ENCODE data around the gene PES1.
"Not testable (repeated sequence)": the region's sequence is repeated elsewhere in the genome, so short reads cannot be mapped to it uniquely, and the experiment has no call there.

PES1 gene

DNA sequence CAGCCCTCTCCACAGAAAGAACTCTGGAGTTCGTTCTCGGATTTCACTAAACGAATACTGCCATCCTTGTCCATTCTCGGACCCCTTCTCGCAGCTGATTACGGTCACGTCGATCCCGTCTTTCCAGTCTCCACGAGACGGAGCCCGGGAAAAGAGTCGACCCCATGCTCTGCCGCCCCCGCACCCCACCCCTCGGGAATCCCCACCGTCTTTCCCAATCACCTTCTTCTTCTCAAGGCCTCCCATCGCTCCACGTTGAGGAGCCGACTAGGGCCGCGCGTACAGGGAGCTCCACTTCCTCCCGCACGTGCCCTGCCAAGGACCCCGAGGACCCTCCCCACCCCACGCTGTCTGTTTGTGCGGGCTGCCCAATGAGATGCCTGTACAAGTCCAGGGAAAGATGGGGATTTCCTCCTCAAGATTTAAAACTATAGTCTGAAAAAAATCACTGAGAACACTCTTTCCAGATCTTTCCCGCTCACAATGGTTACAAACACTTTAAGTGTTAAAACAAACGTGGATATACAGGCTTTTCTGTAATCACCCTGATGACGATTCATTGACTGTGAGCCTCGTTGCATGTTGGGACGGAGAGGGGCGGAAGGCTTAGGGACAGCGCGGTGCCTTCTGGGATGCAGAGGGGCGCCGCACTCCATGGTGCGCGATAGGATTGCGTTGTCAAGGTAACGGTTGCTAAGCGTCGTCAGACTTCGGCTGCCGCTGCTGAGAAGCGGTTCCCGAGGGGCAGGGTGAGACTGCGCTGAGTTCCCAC is at the start of gene PES1:
Gene PES1 (minus strand): TSS at position 323 of the 772 bp plus-strand sequence. CDS start 77 bp downstream, at position 246.
- DNase-seq = peak; percentile 98

DNA sequence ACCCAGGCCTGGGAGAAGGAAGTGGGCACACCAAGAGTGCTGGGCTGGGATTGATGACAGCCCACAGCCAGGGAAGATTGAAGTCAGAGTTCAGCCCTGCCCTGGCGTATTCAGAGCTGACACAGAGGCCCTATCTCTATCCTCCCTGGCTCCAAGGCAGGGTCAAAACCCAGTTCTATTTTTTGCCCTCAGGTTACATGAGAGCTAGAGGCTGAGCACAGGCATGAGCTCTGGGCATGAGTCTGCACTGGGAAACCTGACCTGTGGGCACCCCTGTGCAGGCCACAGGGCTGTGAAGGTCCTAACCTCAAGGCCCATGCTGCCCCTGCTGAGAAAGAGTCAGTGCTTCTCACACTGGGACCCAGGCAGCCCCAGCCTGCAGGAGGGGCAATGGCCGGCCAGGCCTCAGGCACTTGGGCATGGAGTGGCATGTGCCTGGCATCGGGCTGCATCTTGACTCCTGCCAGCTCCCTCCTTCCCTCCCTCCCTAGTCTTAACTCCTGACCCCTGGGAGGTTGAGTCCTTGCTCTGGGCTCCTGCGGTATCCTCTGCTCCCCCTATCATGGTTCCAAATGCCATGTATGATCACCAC is 49.2 kb upstream of the PES1 start:
- no peak for DNase-seq

DNA sequence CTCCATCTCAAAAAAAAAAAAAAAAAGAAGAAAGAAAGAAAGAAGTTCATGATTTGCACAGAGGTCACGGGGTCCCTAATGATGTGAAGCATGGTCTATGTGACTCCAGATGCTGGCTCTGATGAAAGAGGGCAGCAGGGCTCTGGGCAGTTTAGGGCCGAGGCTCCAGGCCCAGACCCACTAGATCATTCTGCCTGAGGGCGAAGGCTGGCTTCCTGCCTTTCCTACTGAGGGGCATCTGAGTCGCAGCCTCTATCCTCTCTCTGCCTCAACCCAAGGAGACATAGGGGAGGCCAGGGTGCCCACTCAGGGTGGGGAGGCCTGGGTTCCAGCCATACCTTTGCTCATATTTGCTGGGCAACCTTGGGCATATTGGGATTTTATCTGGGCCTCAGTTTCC is 48.7 kb upstream of the PES1 start:
- no peak for DNase-seq

DNA sequence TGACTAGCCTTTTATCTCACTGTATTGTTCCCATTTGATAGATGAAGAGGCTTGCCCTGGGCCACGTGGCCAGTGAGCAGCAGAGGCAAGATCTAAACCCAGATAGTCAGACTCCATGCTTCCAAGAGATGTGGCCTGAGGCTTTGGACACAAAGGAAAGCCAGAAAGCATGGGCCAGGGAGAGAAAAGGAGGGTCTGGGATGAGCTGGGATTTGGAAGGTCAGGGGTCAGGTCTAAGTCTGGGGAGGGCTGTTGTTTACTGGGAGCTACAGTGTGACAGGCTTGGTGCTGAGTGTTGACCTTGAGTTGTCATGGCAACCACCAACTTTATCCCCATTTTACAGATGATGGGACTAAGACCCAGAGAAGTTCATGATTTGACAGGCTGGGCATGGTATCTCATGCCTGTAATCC is 46.0 kb upstream of the PES1 start:
- DNase-seq = no peak

DNA sequence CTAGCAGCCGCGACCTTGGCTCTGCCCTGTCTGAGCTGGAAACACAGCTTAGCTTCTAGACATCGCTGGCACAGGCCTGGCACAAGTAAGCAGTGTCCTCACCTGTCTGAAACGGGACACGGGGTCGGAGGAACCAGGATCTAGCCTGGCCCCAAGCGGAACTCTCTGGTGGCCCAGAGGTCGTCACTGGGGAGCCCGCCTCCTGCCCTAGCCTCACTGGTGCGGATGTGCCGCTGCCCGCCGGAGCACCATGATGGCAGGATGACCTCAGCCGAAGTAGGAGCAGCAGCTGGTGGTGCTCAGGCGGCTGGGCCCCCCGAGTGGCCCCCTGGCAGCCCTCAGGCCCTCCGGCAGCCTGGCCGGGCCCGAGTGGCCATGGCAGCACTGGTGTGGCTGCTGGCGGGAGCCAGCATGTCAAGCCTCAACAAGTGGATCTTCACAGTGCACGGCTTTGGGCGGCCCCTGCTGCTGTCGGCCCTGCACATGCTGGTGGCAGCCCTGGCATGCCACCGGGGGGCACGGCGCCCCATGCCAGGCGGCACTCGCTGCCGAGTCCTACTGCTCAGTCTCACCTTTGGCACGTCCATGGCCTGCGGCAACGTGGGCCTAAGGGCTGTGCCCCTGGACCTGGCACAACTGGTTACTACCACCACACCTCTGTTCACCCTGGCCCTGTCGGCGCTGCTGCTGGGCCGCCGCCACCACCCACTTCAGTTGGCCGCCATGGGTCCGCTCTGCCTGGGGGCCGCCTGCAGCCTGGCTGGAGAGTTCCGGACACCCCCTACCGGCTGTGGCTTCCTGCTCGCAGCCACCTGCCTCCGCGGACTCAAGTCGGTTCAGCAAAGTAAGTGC is 44.7 kb upstream of the PES1 start:
- DNase-seq = peak; percentile 37

DNA sequence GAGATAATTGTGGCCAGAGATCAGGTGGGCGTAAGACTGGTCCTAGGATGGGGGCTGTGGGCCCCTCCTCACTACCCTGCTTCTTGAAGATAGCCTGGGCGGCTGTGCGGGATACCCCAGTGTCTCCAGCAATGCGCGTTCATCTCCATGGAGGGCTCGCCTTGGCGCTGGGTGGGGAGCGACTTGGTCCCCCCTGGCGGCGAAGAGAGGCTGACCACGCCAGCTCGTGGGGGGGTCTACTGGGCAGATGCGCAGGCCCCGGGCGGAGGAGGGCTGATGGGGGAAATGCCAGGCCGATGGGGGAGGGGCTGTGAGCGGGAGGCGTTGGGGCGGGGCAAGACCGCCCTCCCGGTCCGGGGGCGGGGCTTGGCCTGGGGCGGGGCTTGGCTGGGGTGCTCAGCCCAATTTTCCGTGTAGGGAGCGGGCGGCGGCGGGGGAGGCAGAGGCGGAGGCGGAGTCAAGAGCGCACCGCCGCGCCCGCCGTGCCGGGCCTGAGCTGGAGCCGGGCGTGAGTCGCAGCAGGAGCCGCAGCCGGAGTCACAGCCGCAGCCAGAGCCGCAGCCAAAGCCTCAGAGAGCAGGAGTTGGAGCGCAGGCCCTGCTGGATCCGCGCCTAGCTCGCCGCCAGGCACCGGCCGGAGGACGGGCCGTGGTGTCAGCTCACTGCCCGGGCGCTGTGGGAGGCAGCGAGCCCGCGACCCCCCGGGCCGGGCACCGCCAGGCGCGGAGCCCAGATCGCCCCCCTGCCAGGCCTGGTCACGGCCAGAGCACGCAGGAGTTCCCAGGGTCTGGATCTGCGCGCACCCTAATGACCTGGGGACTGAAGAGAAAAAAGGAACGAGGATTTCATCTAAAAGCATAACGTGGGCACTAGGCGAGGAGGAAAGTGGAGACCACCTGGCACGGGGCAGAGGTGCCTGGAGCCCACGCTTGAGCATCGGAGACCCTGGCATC is 43.8 kb upstream of the PES1 start, which contains the start of gene SLC35E4:
Gene SLC35E4 (plus strand): TSS at position 509 of the 953 bp plus-strand sequence. CDS start 670 bp downstream, outside the sequence.
- DNase-seq = peak; percentile 95

DNA sequence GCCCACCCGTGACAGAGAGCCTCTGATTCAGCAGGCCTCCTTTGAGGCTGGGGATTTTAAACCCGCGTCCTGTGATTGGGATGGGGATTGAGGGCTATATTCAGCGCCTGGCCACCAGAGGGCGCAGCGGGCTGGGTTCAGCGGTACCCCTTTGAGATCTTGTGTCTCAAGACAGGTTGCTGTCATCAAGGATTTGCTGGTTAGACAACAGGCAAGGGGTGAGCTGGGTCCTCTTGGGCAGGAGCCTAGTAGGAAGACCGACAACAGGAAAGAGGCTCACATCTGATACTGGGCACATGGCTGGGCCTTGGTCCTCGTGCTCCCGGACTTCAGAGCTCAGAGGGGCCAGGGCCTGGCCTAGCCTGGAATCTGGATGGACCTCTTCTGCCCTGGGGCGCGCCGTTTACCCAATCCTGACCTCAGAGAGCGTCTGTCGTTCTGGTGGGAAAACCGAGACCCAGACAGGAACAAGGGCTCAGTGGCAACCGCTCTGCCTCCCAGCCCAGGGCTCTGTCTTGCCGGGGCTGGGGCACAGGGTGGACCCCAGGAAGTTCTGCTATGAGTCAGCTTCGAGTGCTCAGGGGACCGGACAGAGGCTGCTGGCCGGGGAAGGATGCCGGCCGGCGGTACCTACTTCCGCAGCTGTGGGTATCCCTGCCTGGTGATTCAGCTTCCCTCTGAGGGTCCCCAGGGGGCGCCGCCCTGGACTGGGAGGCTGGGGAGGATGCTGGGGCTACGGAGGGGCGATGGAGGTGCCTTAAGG is 42.9 kb upstream of the PES1 start:
- peak; percentile 88 for DNase-seq

DNA sequence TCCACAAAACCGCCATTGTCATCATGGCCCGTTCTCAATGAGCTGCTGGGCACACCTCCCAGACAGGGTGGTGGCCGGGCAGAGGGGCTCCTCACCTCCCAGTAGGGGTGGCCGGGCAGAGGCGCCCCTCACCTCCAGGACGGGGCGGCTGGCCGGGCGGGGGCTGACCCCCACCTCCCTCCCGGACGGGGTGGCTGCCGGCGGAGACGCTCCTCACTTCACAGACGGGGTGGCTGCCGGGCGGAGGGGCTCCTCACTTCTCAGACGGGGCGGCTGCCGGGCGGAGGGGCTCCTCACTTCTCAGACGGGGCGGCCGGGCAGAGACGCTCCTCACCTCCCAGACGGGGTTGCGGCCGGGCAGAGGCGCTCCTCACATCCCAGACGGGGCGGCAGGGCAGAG is 39.8 kb upstream of the PES1 start:
- DNase-seq = not testable (repeated sequence)

DNA sequence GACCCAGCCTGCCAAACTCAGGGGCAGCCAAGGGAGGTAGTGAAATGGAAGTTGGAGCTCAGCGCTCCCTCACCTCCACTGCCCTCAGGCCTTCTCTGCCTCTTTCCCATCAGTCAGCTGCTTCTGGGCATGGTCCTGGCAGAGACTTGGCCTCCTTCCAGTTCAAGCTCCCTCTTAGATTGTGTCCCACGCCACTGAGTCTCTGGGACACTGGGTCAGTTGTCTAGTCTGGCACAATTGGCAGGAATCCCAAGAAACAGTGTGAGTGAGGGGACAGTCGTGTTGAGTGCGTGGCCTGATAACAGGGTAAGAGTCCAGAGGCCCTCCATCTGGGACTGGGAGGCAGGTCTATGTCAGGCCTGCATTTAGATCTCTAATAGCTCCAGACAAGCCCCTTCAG is 36.8 kb upstream of the PES1 start:
- no peak for DNase-seq

DNA sequence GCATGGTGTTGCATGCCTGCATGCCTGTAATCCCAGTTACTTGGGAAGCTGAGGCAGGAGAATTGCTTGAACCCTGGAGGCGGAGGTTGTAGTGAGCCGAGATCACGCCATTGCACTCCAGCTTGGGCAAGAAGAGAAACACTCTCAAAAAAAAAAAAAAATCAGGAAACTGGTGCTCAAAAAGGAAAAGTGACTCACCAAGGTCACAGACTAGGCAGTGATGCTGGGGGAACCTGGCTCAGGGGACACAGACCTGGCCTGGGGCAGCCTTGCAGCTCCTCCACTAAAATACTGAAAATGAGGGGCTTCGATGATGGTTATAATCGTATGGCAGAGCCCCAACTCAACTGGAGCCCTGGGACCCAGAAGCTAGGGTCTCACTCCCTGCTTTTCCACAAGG is 35.8 kb upstream of the PES1 start:
- DNase-seq = no peak

DNA sequence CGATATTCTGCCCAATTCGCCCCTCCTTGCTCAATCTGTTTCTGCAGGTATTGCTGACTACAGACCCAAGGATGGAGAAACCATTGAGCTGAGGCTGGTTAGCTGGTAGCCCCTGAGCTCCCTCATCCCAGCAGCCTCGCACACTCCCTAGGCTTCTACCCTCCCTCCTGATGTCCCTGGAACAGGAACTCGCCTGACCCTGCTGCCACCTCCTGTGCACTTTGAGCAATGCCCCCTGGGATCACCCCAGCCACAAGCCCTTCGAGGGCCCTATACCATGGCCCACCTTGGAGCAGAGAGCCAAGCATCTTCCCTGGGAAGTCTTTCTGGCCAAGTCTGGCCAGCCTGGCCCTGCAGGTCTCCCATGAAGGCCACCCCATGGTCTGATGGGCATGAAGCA is 34.7 kb upstream of the PES1 start:
- DNase-seq = no peak

DNA sequence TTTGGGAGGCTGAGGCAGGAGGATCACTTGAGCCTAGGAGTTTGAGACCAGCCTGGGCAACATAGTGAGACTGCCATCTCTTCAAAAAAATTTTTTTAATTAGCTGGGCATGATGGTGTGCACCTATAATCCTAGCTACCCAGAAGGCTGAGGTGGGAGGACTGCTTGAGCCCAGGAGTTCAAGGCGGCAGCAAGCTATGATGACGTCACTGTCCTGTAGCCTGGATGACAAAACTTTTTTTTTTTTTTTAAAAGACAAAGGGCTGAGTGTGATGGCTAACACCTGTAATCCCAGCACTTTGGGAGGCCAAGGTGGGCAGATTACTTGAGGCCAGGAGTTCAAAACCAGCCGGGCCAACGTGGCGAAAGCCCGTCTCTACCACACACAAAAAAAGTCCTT is 28.2 kb upstream of the PES1 start:
- not testable (repeated sequence) for DNase-seq

DNA sequence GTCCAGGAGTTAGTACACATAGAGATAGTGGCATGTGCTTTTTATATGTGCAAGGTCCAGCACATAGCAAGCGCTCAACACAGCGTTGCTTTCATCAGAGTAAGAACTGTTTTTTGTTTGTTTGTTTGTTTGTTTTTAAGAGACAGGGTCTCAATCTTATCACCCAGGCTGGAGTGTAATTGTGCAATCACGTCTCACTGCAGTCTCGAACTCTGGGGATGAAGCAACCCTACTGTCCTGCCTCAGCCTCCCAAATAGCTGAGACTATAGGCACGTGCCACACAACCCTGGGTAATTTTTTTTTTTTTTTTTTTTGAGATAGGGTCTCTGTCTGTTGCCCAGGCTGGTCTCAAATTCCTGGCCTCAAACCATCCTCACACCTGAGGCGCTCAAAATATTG is 26.1 kb upstream of the PES1 start:
- no peak for DNase-seq

DNA sequence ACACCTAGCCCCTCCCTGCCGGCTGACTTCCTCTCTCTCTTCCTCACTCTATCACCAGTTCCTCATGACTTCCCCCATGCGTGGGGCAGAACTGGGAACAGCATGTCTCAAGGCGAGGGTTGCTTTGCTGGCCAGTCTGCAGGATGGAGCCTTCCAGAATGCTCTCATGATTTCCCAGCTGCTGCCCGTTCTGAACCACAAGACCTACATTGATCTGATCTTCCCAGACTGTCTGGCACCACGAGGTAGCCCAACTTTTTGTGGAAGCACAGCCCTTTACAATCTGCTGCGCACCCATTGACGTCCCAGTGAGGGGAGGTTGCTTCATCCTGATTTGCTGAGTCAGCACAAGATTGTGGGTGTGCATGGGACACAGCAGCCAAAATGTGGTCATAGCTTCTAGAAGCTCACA is 23.8 kb upstream of the PES1 start:
- no peak for DNase-seq

DNA sequence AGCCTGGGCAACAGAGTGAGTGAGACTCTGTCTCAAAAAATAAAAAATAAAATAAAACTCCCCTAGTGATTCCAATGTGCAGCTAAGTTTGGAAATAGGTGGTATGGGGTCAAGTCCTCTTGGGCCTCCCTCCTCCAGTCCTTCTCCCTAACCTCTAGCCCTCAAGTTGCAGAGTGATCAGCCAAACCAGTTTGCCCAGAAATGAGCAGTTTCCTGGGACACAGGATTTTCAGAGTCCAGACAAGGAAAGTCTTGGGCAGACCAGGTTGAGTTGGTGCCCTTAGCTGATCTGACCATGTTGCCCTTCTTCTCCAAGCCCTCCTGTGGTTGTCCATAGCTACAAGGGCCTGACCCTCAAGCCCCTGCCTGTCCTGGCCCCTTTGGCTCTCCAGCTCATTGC is 23.2 kb upstream of the PES1 start:
- DNase-seq = no peak

DNA sequence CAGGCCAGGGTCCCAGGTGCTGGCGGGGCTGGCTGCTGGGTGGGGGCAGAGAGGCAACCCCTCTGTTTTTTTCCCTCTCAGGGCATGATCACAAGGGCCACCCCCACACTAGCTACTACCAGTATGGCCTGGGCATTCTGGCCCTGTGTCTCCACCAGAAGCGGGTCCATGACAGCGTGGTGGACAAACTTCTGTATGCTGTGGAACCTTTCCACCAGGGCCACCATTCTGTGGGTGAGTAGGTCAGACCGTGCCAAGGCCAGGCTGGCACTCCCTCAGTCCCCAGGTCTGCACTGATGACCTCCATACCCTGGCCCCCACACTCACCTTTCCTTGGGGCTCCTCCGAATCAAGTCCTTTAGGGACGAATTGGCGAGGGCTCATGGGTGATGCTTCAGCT is 22.6 kb upstream of the PES1 start:
- DNase-seq = no peak

DNA sequence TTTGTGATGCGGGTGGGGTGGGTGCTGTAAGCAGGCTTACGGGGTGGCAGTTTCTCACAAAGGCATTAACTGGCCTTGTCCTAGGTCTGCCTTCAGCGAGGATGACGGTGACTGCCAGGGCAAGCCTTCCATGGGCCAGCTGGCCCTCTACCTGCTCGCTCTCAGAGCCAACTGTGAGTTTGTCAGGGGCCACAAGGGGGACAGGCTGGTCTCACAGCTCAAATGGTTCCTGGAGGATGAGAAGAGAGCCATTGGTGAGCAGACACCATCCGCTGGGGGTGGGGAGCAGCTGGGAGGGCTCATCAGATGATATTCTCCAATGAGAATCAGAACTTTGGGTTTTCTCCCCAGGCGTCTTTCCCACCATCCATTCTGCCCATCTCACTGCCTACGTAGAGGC is 21.1 kb upstream of the PES1 start:
- DNase-seq = no peak

DNA sequence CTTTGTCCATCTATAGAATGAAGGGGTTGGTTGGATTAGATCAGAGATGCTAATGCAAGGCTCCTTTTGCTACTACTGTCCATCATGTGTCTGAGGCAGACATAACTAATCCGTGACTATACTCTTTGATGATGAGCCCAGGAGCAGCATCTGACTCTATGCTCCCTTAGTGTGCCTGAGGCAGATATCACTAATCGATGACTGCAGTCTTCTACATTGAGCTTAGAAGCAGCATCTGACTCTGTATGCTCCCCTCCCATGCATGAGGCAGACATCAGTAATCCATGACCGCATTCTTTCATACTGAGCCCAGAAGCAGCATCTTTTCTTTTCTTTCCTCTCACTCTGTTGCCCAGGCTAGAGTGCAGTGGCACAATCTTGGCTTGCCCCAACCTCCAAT is 19.5 kb upstream of the PES1 start:
- DNase-seq = no peak

DNA sequence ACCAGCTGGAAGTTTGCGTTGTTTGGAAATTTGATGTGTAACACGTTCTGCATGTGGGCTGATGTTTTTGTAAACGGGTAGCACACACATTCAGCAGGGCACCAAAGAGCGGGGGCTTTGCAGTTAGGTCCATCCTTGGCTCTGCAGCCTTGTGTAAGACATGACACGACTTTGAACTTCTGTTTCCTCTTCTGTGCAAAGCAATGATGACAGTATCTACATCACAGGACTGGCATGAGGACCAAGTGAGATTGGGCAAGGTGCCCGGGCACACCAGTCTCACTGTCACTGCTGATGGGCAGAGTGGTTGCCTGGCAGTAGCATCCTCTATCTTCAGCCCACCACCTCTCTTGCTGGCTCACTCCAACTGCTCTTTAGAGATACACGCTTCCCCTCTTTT is 18.6 kb upstream of the PES1 start:
- no peak for DNase-seq

DNA sequence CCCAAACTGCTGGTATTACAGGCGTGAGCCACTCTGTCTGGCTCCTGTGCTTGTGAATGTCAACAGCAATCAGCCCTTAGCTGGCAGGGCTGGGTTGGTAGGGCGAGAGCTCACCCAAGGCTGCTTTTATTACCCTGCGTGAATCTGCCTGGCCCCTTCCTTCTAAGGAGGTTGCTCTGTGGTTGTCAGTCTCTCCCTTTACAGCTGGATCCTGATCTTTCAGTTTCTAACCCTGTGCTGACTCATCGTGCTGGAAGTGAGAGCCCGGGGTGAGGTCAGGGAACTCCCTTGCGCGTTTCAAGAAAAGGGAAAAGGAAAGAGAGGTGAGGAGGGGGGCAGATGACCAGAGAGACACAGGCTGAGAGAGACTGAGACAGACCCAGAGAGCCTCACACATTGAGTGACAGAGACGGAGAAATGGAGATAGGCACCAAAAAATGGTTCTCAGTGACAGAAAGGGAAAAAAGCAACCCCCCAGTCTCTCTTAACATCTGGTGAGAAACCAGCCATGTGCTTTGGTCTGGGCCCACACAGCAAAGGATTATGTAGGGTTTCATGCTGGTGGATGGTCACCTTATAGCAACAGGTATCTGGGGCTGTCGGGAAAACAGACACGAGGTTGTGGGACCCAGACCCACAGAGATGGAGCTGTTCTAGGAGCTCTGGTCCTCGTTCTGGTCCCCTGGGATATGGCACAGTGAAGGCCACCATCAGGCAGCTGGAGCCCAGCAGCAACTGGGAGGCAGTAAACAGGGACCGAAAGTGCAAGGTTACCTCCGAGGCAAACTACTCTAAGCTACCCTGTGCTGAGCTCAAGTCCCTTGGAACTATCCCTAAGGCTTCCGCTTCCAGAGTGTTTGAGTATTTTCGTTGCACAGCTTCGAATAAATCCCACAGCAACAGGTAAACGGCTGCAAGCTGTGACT is 17.8 kb upstream of the PES1 start:
- DNase-seq = peak; percentile 47

DNA sequence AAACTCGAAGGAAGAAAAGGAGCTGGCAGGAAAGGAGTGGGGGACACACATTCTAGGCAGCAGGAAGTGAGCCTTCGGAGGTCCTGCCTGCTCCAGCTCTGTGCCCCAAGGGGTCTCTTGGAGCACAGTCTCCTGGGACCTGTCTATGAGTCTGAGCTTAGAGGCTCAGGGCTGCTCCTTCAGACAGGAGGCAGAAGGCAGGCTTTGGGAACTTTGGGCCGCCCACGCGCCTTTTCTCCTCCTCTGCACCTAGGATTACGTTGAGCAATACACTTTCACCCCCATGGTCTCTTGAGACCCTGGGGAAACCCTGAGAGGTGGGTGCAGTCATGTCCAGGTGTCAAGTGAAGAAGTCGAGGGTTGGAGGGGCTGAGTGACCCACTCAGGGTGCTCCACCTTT is 16.2 kb upstream of the PES1 start:
- no peak for DNase-seq
